ENCODE measurements around the gene TRMT5. TPM values are rescaled to one million over a fixed set of nuclear protein-coding genes. Genes with fewer than 3 reads are reported as not detected.

Gene TRMT5
- total and polyA plus RNA-seq, 2 donors (not counting 3 experiments of a cell fraction or from before 2014, with no cell fraction given): 2.4 to 12.6 TPM

DNA sequence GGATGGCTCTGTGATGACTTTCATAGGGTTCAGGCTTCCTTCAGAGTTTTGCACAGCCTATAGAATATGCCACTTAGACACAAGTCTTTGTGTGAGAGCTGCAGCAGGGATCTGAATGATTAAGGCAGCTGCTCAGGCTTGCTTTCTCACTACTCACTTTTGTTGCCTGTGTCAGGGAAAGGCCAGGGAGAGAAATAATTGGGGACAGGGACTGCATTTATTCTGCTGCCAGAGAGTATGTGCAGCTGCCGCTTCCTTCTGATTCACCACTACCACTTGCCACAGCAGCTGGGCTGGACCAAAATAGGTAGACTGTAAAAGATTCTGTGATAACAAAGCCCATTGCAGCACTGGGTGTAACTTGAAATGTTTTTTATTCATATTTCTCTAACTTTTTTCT lies 49.7 kb downstream of the TRMT5 start:
- no peak overlapping the region for H3K4me2 ChIP-seq (ENCODE audit: insufficient read depth, low read length)
- H3K4me3 ChIP-seq (replicated peaks in 1 of 3; ENCODE audit: insufficient read depth in 1 of 3, low read depth in 1 of 3, low read length in 3 of 3): no peak overlapping the region
- H3K36me3 ChIP-seq (ENCODE audit: control insufficient read depth in 2 of 2, extremely low read depth in 1 of 2, insufficient read depth in 2 of 2, low read length in 2 of 2): no peaks in the 10 kb centered on the region
- intact Hi-C loops (cut with micrococcal nuclease) (loop anchor here (5.0 kb wide), 1 partner anchor 304 kb away; no protein-coding TSS in a partner anchor), dilution Hi-C loops (cut with MboI; ENCODE audit: extremely low pct_ligation_motif_present, low sequenced_read_pairs) (no loop called here)
- H3K9me3 ChIP-seq (replicated peaks; ENCODE audit: control insufficient read depth, insufficient read depth, low read length): no peaks in the 10 kb centered on the region
- no peaks in the 10 kb centered on the region for H3K4me1 ChIP-seq (ENCODE audit: control insufficient read depth, extremely low read depth, insufficient read depth, low read length)
- BruUV-seq (replicated peaks): no TSS peak
- H3K79me2 ChIP-seq (ENCODE audit: control insufficient read depth, insufficient read depth, low read length): no peaks in the 10 kb centered on the region
- POLR2A ChIA-PET: no interaction called here
- H4K20me1 ChIP-seq (replicated peaks; ENCODE audit: control insufficient read depth, extremely low read depth, insufficient read depth, low read length): no peaks in the 10 kb centered on the region
- H3K9ac ChIP-seq (replicated peaks; ENCODE audit: extremely low read depth, insufficient read depth, low read length): no peak overlapping the region
- CTCF ChIA-PET: interaction anchor here (1.2 to 1.4 kb wide), 2 partner anchors 11 to 19 kb away, joined by 3 read pairs; no protein-coding TSS in a partner anchor
- no peaks in the 10 kb centered on the region for H3K9me1 ChIP-seq (replicated peaks; ENCODE audit: control insufficient read depth, extremely low read depth, insufficient read depth, low read length)
- DNase-seq (ENCODE audit: low read depth, low spot score) (no peak), FAIRE-seq (no peak)
- no peaks in the 10 kb centered on the region for H3K27me3 ChIP-seq (ENCODE audit: control insufficient read depth in 2 of 2, insufficient read depth in 2 of 2, low read length in 2 of 2)
- no peak for TF ChIP-seq POLR2AphosphoS5 (IDR thresholded peaks at IDR 0.05; ENCODE audit: insufficient read depth, low read depth, low read length)
- no peak for TF ChIP-seq GATA2 (IDR thresholded peaks at IDR 0.05; ENCODE audit: insufficient read depth, insufficient read length, low read depth, low read length)
- no peak for TF ChIP-seq POLR2A (IDR thresholded peaks at IDR 0.05; ENCODE audit: low read depth, low read length)
- no peak for TF ChIP-seq MYC (IDR thresholded peaks at IDR 0.05; ENCODE audit: low read depth, low read length)
- TF ChIP-seq, protein P1, sequence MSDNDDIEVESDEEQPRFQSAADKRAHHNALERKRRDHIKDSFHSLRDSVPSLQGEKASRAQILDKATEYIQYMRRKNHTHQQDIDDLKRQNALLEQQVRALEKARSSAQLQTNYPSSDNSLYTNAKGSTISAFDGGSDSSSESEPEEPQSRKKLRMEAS (IDR thresholded peaks at IDR 0.05; ENCODE audit: insufficient read depth, insufficient read length): no peak
- TF ChIP-seq, protein P2, sequence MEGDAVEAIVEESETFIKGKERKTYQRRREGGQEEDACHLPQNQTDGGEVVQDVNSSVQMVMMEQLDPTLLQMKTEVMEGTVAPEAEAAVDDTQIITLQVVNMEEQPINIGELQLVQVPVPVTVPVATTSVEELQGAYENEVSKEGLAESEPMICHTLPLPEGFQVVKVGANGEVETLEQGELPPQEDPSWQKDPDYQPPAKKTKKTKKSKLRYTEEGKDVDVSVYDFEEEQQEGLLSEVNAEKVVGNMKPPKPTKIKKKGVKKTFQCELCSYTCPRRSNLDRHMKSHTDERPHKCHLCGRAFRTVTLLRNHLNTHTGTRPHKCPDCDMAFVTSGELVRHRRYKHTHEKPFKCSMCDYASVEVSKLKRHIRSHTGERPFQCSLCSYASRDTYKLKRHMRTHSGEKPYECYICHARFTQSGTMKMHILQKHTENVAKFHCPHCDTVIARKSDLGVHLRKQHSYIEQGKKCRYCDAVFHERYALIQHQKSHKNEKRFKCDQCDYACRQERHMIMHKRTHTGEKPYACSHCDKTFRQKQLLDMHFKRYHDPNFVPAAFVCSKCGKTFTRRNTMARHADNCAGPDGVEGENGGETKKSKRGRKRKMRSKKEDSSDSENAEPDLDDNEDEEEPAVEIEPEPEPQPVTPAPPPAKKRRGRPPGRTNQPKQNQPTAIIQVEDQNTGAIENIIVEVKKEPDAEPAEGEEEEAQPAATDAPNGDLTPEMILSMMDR (IDR thresholded peaks at IDR 0.05; ENCODE audit: extremely low read depth in 1 of 2, insufficient read depth in 1 of 2, low read depth in 1 of 2, low read length in 2 of 2): no peak
- TF ChIP-seq JUN (IDR thresholded peaks at IDR 0.05; ENCODE audit: borderline replicate concordance, insufficient read depth, insufficient read length, low read depth): no peak
- TF ChIP-seq EZH2 (IDR thresholded peaks at IDR 0.05; ENCODE audit: borderline replicate concordance, low read depth, low read length, severe bottlenecking): no peak
- no peak for TF ChIP-seq FOS (IDR thresholded peaks at IDR 0.05; ENCODE audit: borderline replicate concordance, insufficient read depth, low read length)
- no peak overlapping the region for H3K27ac ChIP-seq (ENCODE audit: insufficient read depth, low read depth, low read length)
- H2AFZ ChIP-seq (ENCODE audit: low read depth, low read length): no peak overlapping the region

All from endothelial cell of umbilical vein (primary cell).